ENCODE results near the gene MCOLN2. TPM values are rescaled to one million over a fixed set of nuclear protein-coding genes. Genes with fewer than 3 reads are reported as not detected.
A peak's percentile ranks its signal among the peaks of the same experiment; 100 is the strongest.

Gene MCOLN2
- 0.52 and 1.0 TPM in 2 replicates for total RNA-seq
- long read RNA-seq, partial matches to known transcripts: 0 of 1 reads
- long read RNA-seq, other reads (novel, unspliced or antisense): 1 of 1 reads

GRCh38 chr1:84996846-84997666 lies at the start of gene MCOLN2:
Gene MCOLN2, minus strand, starts transcription at chr1:84997113. Its CDS starts 241 bp downstream, at chr1:84996872.
- Mint-ChIP-seq H3K4me1 (peaks cover 10% of the 10 kb centered on the region), H3K9me3 (no peaks in the 10 kb centered on the region), H3K27ac (ENCODE audit: unreplicated experiment) (no peak within 1 kb of the TSS), H3K36me3 (ENCODE audit: low read depth) (peaks cover 2% of the 10 kb centered on the region), H3K4me3 (peak within 1 kb of the TSS; percentile 83), H3K27me3 (ENCODE audit: low read depth) (peaks cover 85% of the 10 kb centered on the region)
- TF ChIP-seq, protein P1, sequence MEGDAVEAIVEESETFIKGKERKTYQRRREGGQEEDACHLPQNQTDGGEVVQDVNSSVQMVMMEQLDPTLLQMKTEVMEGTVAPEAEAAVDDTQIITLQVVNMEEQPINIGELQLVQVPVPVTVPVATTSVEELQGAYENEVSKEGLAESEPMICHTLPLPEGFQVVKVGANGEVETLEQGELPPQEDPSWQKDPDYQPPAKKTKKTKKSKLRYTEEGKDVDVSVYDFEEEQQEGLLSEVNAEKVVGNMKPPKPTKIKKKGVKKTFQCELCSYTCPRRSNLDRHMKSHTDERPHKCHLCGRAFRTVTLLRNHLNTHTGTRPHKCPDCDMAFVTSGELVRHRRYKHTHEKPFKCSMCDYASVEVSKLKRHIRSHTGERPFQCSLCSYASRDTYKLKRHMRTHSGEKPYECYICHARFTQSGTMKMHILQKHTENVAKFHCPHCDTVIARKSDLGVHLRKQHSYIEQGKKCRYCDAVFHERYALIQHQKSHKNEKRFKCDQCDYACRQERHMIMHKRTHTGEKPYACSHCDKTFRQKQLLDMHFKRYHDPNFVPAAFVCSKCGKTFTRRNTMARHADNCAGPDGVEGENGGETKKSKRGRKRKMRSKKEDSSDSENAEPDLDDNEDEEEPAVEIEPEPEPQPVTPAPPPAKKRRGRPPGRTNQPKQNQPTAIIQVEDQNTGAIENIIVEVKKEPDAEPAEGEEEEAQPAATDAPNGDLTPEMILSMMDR (conservative IDR thresholded peaks at IDR 0.05): peak; percentile 32
- peak; percentile 41 for DNase-seq (ENCODE audit: low read depth, low spot score)

- no peak for DNase-seq (ENCODE audit: low read depth, low spot score)
- H3K4me1 Mint-ChIP-seq: peaks cover 5% of the 10 kb centered on the region
- H3K4me3 Mint-ChIP-seq: no peak overlapping the region
- H3K36me3 Mint-ChIP-seq (ENCODE audit: low read depth): no peaks in the 10 kb centered on the region
- no peaks in the 10 kb centered on the region for H3K9me3 Mint-ChIP-seq
- no peak overlapping the region for H3K27ac Mint-ChIP-seq (ENCODE audit: unreplicated experiment)
- TF ChIP-seq, protein P1 (conservative IDR thresholded peaks at IDR 0.05): no peak
- peaks cover 66% of the 10 kb centered on the region for H3K27me3 Mint-ChIP-seq (ENCODE audit: low read depth)
Measured at GRCh38 chr1:85042413-85042812, 45.5 kb upstream of the MCOLN2 start.

DNA sequence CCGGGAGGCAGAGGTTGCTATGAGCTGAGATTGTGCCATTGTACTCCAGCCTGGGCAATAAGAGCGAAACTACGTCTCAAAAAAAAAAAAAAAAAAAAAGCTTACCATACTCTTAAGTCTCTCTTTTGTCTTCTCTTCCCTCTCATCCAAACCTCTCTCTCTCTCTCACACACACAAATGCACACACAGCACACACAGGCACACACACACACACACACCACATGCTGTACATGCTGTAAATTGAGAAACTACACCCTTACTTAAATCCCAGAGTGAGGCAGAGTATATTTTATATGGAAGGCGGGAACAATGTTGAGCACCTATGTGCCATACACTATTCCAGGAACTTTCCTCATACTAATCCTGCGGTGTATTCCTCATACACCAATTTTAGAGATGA lies 44.9 kb upstream of the MCOLN2 start:
- H3K27ac Mint-ChIP-seq (ENCODE audit: unreplicated experiment): no peak overlapping the region
- H3K4me3 Mint-ChIP-seq: no peak overlapping the region
- no peaks in the 10 kb centered on the region for H3K36me3 Mint-ChIP-seq (ENCODE audit: low read depth)
- no peak for DNase-seq (ENCODE audit: low read depth, low spot score)
- peaks cover under 1% of the 10 kb centered on the region for H3K4me1 Mint-ChIP-seq
- H3K27me3 Mint-ChIP-seq (ENCODE audit: low read depth): peaks cover 59% of the 10 kb centered on the region
- no peaks in the 10 kb centered on the region for H3K9me3 Mint-ChIP-seq
- TF ChIP-seq, protein P1 (conservative IDR thresholded peaks at IDR 0.05): no peak

- peaks cover 13% of the 10 kb centered on the region for H3K27me3 Mint-ChIP-seq (ENCODE audit: low read depth)
- H3K36me3 Mint-ChIP-seq (ENCODE audit: low read depth): no peaks in the 10 kb centered on the region
- DNase-seq (ENCODE audit: low read depth, low spot score): no peak
- no peaks in the 10 kb centered on the region for H3K4me1 Mint-ChIP-seq
- H3K4me3 Mint-ChIP-seq: no peak overlapping the region
- H3K27ac Mint-ChIP-seq (ENCODE audit: unreplicated experiment): no peak overlapping the region
- TF ChIP-seq, protein P1 (conservative IDR thresholded peaks at IDR 0.05): no peak
- no peaks in the 10 kb centered on the region for H3K9me3 Mint-ChIP-seq
Measured at GRCh38 chr1:85033221-85033620, 36.3 kb upstream of the MCOLN2 start.

- DNase-seq (ENCODE audit: low read depth, low spot score): no peak
- Mint-ChIP-seq H3K36me3 (ENCODE audit: low read depth) (no peaks in the 10 kb centered on the region), H3K4me1 (no peaks in the 10 kb centered on the region), H3K27ac (ENCODE audit: unreplicated experiment) (no peak overlapping the region), H3K9me3 (no peaks in the 10 kb centered on the region), H3K4me3 (no peak overlapping the region), H3K27me3 (ENCODE audit: low read depth) (peaks cover 10% of the 10 kb centered on the region)
- TF ChIP-seq, protein P1 (conservative IDR thresholded peaks at IDR 0.05): no peak
Measured at GRCh38 chr1:85030536-85030935, 33.6 kb upstream of the MCOLN2 start.

Data from neural crest cell (in vitro differentiated cells).